ENCODE data around the gene KCNJ9.

KCNJ9 gene

DNA sequence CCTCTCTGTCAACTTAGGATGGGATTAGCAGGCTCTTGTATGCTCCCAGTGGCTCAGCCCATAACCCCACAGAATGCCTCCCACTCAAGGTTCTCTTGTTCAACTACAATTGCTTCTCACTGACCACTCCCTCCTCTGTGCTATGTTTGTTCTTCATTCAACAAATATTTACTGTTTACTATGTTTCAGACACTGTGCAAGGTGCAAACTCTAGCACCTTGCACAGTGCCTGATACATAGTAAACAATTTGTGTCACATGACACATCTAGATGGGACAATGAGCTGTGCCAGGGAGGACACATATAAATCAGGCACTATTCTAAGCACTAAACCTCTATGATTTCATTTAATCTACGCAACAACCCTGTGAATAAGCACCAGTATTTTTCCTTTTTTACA is 49.6 kb downstream of the KCNJ9 start:
- no peak overlapping the region for H3K4me3 ChIP-seq (ENCODE audit: low read depth, low read length)
- TF ChIP-seq CTCF (IDR thresholded peaks at IDR 0.05; ENCODE audit: borderline replicate concordance, insufficient read depth, low read depth, low read length): no peak

- TF ChIP-seq CTCF (IDR thresholded peaks at IDR 0.05; ENCODE audit: borderline replicate concordance, insufficient read depth, low read depth, low read length): no peak
- H3K4me3 ChIP-seq (ENCODE audit: low read depth, low read length): no peak overlapping the region
These were observed 50.6 kb downstream of the KCNJ9 start for GRCh38 chr1:160131803-160132565.

DNA sequence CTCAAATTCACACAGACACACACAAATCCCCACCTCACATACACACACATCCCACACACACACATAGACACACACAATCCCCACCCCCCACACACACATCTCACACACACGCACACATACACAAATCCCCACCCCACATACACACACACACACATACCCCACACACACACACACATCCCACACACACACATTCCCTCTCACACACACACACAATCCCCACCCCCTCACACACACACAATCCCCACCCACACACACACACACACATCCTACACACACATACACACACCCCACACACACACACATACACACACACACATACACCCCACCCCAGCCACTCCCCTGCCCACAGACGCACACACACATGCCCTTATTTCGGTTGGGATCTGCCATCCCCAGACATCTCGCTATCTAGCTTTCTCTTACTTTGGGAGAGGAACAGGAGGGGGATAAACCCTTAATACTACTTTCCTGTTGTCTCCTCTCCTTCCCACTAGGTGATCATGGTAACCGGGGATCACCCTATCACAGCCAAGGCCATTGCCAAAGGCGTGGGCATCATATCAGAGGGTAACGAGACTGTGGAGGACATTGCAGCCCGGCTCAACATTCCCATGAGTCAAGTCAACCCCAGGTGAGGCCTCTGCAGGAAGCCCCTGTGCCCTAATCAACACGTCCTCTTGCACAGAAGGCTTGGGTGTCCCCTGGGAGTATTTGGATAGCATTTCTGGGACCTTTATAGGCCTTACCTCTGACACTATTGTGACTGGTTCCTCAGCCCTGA is 52.8 kb downstream of the KCNJ9 start:
- no peak for TF ChIP-seq CTCF (IDR thresholded peaks at IDR 0.05; ENCODE audit: borderline replicate concordance, insufficient read depth, low read depth, low read length)
- no peak overlapping the region for H3K4me3 ChIP-seq (ENCODE audit: low read depth, low read length)

DNA sequence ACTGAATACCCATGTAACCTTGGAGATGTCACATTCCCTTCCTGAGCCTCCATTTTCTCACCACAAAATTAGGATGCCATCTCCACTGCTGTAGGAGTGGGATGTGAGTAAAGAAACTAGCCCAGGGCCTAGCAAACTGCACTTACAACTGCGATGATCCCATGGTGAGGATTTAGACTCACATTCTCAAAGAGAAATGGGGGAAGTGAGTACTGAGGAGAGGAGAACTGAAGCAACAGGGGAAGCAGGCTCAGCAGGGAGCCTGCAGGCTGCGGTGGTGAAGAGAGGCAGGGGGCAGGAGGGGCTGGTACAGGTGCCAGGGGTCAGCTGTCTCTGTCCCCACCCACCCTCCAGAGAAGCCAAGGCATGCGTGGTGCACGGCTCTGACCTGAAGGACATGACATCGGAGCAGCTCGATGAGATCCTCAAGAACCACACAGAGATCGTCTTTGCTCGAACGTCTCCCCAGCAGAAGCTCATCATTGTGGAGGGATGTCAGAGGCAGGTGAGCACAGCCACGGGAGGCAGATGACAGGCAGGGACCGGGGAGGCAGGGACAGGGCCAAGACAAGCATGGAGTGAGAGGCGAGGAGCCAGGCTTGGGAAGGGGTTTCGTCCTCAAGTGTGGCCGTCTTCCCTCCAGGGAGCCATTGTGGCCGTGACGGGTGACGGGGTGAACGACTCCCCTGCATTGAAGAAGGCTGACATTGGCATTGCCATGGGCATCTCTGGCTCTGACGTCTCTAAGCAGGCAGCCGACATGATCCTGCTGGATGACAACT is 53.6 kb downstream of the KCNJ9 start:
- no peak overlapping the region for H3K4me3 ChIP-seq (ENCODE audit: low read depth, low read length)
- TF ChIP-seq CTCF (IDR thresholded peaks at IDR 0.05; ENCODE audit: borderline replicate concordance, insufficient read depth, low read depth, low read length): no peak

- TF ChIP-seq CTCF (IDR thresholded peaks at IDR 0.05; ENCODE audit: borderline replicate concordance, insufficient read depth, low read depth, low read length): no peak
- H3K4me3 ChIP-seq (ENCODE audit: low read depth, low read length): no peak overlapping the region
These were observed 55.0 kb downstream of the KCNJ9 start for GRCh38 chr1:160136121-160136925.

DNA sequence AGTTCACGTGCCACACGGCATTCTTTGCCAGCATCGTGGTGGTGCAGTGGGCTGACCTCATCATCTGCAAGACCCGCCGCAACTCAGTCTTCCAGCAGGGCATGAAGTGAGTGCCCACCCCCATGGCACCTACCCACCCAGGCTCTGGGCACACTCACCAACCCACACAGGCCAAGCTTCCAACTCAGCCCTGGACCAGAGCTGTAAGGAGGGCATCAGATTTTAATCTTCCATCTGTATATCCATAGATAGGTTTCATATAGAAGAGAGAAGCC is 55.5 kb downstream of the KCNJ9 start:
- H3K4me3 ChIP-seq (ENCODE audit: low read depth, low read length): no peak overlapping the region
- no peak for TF ChIP-seq CTCF (IDR thresholded peaks at IDR 0.05; ENCODE audit: borderline replicate concordance, insufficient read depth, low read depth, low read length)
